PC-3 (cell line): ENCODE data around the gene GNPTG.

ENCODE experiments used
- CTCF ChIP-seq: fragments of 300-600 bp; sonication (generic); conservative IDR thresholded peaks from 2 replicates; pipeline ENCODE4 v1.5.1; 2017; ENCODE audit warnings: antibody characterized with exemption, low read depth, mild to moderate bottlenecking, low read length
- EZH2 ChIP-seq: fragments of 300-600 bp; sonication (generic); IDR thresholded peaks from one replicate; pipeline ENCODE4 v1.6.1; 2017; ENCODE audit warnings: antibody characterized with exemption, mild to moderate bottlenecking, low read length; ENCODE audit not compliant: unreplicated experiment

DNA sequence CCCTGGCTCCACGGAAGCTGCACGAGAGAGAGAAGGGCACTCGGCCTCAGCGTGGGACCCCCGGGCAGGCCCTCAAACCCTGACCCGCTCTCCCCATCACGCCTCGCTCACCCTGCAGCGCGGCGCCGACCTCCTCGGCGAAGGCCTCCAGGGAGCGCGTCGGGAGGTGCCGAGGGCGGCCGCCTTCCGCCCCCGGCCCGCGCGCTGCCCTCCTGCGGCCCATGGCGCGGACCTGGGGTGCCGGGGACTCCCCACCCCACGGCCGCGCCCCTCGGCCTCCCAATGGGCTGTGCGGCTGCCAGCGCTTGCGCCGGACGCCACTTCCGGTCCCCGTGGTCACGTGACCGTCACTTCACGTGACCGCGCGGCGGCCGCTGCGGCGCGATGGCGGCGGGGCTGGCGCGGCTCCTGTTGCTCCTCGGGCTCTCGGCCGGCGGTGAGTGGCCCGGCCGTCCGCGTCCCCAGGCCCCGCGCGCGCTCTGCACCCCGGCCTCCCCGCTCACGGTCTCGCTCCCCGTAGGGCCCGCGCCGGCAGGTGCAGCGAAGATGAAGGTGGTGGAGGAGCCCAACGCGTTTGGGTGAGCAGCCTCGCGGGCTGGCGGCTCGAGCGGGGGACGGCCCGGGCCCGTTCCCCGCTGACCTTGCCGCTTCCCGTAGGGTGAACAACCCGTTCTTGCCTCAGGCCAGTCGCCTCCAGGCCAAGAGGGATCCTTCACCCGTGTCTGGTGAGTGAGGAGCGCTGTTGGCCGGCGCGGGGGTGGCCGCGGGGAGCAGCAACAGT lies at the start of gene GNPTG, which contains the start of gene TSR3:
- TF ChIP-seq CTCF (no peak), EZH2 (no peak)
